Body of pancreas (tissue), 4 donors: ENCODE results near the gene KCNH1.

ENCODE experiments used
- POLR2A ChIP-seq, 3 donors: fragments of 450-650 bp; IDR thresholded peaks; one replicate each; pipeline ENCODE4 v1.6.1; 2016; ENCODE audit warnings: antibody characterized with exemption in 3 of 3, mild to moderate bottlenecking in 2 of 3
- TF ChIP-seq, protein P1 (sequence below), 7 experiments: fragments of 450-650 bp in 4 of 7; fragments of 200-600 bp in 3 of 7; sonication (generic) in 3 of 7; IDR thresholded peaks; one replicate each; pipeline ENCODE4 v1.5.1; 2016 to 2019; ENCODE audit warnings: antibody characterized with exemption in 7 of 7

DNA sequence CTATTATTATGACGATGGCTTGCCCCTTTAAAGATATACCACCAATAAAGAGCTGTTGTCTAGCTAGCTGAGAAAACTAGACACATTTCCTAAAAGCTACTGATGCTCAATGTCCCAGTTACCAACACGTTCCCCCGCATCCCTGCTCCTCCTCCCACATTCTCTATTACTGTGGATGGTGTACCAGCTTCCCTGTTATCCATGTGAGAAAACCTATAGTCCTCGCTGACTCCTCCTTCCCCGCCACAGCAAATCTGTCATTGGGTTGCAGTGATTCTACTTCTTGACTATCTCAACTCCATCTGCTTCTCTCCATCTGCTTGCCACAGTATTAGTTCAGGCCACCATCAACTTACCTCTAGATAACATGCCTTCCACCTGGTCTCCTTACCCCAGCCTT, 337.5 kb downstream of the KCNH1 start:
- TF ChIP-seq, protein P1, sequence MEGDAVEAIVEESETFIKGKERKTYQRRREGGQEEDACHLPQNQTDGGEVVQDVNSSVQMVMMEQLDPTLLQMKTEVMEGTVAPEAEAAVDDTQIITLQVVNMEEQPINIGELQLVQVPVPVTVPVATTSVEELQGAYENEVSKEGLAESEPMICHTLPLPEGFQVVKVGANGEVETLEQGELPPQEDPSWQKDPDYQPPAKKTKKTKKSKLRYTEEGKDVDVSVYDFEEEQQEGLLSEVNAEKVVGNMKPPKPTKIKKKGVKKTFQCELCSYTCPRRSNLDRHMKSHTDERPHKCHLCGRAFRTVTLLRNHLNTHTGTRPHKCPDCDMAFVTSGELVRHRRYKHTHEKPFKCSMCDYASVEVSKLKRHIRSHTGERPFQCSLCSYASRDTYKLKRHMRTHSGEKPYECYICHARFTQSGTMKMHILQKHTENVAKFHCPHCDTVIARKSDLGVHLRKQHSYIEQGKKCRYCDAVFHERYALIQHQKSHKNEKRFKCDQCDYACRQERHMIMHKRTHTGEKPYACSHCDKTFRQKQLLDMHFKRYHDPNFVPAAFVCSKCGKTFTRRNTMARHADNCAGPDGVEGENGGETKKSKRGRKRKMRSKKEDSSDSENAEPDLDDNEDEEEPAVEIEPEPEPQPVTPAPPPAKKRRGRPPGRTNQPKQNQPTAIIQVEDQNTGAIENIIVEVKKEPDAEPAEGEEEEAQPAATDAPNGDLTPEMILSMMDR (IDR thresholded peaks at IDR 0.05), result no peak
- TF ChIP-seq POLR2A (IDR thresholded peaks at IDR 0.05), result no peak
